Measurements from ENCODE around the gene CHCHD6.

CHCHD6 gene

DNA sequence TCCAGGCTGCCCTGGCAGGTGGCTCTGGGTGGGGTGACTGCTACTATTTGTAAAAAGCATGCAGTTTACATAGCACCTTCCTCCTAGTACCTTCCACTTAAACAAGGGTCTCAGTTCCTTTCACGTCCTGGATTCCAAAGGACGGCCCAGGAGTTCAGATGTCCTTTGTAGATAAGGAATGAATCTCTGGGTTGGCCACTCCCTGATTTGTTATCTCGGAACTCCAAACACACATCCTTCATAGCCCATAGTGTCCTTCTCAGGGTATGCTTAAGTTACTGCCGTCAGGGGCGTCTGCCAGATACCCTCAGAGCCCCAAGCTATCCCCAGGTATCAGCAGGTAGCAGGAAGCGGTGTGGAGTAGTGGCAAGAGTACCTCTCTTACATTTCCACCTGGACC is 177.8 kb downstream of the CHCHD6 start:
- CTCF ChIA-PET = no interaction called here
- DNase-seq (ENCODE audit: extremely low spot score) = no peak
- POLR2A ChIA-PET = no interaction called here
- no peak for TF ChIP-seq NFRKB (IDR thresholded peaks at IDR 0.05)
- TF ChIP-seq SUZ12 (IDR thresholded peaks at IDR 0.05) = no peak
- no peak for TF ChIP-seq FOXK2 (IDR thresholded peaks at IDR 0.05)
- no peak for TF ChIP-seq SP1 (IDR thresholded peaks at IDR 0.05)
- TF ChIP-seq HDGF (IDR thresholded peaks at IDR 0.05; ENCODE audit: borderline replicate concordance) = no peak
- no peak for TF ChIP-seq L3MBTL2 (conservative IDR thresholded peaks at IDR 0.05)
- TF ChIP-seq, protein P1, sequence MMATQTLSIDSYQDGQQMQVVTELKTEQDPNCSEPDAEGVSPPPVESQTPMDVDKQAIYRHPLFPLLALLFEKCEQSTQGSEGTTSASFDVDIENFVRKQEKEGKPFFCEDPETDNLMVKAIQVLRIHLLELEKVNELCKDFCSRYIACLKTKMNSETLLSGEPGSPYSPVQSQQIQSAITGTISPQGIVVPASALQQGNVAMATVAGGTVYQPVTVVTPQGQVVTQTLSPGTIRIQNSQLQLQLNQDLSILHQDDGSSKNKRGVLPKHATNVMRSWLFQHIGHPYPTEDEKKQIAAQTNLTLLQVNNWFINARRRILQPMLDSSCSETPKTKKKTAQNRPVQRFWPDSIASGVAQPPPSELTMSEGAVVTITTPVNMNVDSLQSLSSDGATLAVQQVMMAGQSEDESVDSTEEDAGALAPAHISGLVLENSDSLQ (IDR thresholded peaks at IDR 0.05) = no peak
- TF ChIP-seq ARNT (IDR thresholded peaks at IDR 0.05) = no peak

DNA sequence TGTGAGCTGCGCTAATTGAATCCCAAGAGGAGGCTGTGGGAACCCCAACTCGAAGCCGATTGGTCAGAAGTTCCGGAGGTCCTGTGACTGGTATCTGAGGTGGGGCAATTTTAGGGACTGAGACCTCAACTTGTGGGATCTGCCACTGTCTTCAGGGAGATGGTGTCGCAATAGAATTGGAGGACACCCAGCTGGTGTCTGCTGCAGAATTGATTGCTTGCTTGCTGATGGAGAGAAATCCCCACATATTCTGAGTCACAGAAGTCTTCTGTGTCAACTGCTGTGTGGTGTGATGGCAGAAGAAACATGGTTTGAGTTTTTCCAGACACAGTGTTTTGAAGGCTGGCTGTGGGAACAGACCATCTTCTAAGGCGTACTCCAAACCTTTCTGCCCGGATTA is 179.2 kb downstream of the CHCHD6 start:
- ChIA-PET POLR2A (no interaction called here), CTCF (no interaction called here)
- DNase-seq (ENCODE audit: extremely low spot score) = no peak
- TF ChIP-seq LEF1 (IDR thresholded peaks at IDR 0.05; ENCODE audit: borderline replicate concordance) (no peak), BHLHE40 (IDR thresholded peaks at IDR 0.05; ENCODE audit: borderline replicate concordance) (no peak), NFRKB (IDR thresholded peaks at IDR 0.05) (no peak), ELF4 (IDR thresholded peaks at IDR 0.05) (no peak), TARDBP (IDR thresholded peaks at IDR 0.05) (no peak), ARNT (IDR thresholded peaks at IDR 0.05) (no peak), HDGF (IDR thresholded peaks at IDR 0.05; ENCODE audit: borderline replicate concordance) (no peak)

DNA sequence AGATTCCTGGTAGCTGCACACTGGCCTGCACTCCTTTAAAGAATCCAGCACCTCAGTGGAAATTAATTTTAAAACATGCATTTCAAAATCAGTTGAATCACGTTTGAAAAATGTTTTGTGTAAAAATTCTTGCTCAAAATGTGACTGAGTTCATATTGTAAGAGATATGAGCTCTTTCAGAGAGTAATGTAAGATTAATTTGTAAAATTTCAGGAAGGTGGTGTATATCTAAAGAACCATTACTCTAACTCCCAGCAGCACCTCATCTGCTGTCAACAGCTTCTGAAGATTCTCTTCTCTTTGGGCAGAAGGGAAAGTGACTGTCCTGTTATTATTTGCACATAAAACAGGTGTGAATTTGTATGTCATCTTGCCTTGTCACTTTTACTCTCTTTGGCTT is 181.4 kb downstream of the CHCHD6 start:
- no peak for TF ChIP-seq SP1 (IDR thresholded peaks at IDR 0.05)
- TF ChIP-seq FOXA1 (IDR thresholded peaks at IDR 0.05) = no peak
- no peak for TF ChIP-seq FOXK2 (IDR thresholded peaks at IDR 0.05)
- TF ChIP-seq BHLHE40 (IDR thresholded peaks at IDR 0.05; ENCODE audit: borderline replicate concordance) = no peak
- no peak for TF ChIP-seq ZNF384 (IDR thresholded peaks at IDR 0.05)
- TF ChIP-seq L3MBTL2 (conservative IDR thresholded peaks at IDR 0.05) = no peak
- TF ChIP-seq FOXM1 (IDR thresholded peaks at IDR 0.05; ENCODE audit: borderline replicate concordance) = no peak
- TF ChIP-seq LEF1 (IDR thresholded peaks at IDR 0.05; ENCODE audit: borderline replicate concordance) = no peak
- no peak for TF ChIP-seq HDGF (IDR thresholded peaks at IDR 0.05; ENCODE audit: borderline replicate concordance)
- no peak for TF ChIP-seq TARDBP (IDR thresholded peaks at IDR 0.05)
- TF ChIP-seq NFRKB (IDR thresholded peaks at IDR 0.05) = no peak
- no peak for TF ChIP-seq ELF4 (IDR thresholded peaks at IDR 0.05)
- TF ChIP-seq ARNT (IDR thresholded peaks at IDR 0.05) = no peak
- TF ChIP-seq SUZ12 (IDR thresholded peaks at IDR 0.05) = no peak
- TF ChIP-seq, protein P1 (IDR thresholded peaks at IDR 0.05) = no peak
- DNase-seq (ENCODE audit: extremely low spot score) = no peak
- ChIA-PET CTCF (no interaction called here), POLR2A (no interaction called here)

DNA sequence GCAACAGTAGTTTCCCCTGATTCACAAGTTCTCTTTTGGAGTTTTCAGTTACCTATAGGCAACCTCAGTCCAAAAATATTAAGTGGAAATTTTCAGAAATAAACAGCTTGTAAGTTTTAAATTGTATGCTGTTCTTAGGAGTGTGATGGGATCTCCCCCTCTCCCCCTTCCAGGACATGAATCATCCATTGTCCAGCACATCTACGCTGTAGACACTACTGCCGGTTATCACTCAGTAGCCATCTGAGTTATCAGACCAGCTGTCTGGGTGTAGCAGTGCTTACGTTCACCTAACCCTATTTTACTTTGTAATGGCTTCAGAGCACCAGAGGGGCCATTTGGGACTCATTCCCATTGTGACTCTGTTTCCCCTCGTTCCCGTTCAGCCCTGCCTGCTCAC is 182.2 kb downstream of the CHCHD6 start:
- TF ChIP-seq ZNF384 (IDR thresholded peaks at IDR 0.05) (no peak), TARDBP (IDR thresholded peaks at IDR 0.05) (no peak), FOXA1 (IDR thresholded peaks at IDR 0.05) (no peak), NFRKB (IDR thresholded peaks at IDR 0.05) (no peak), FOXK2 (IDR thresholded peaks at IDR 0.05) (no peak), SP1 (IDR thresholded peaks at IDR 0.05) (no peak), FOXM1 (IDR thresholded peaks at IDR 0.05; ENCODE audit: borderline replicate concordance) (no peak)
- CTCF ChIA-PET = no interaction called here
- POLR2A ChIA-PET = no interaction called here
- no peak for DNase-seq (ENCODE audit: extremely low spot score)

DNA sequence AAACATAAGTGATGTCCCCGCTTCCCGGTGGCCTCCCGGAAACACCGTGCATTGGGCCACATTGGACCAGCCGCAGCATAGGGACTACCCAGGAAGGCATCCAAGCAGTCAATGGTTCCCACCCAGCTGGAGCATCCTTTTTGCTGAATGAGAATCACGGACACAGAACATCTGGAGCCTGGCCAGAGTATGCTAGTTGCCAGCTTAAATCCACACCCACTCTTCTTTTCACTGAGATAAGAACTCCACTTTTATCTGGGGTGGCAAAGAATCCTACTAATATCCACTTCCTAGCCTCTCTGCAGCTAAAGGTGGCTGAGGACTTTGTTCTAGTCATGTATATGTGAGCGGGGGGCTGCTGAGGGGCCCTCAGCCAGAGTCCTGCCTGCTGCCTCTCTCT is 183.6 kb downstream of the CHCHD6 start:
- DNase-seq (ENCODE audit: extremely low spot score) = no peak
- no peak for TF ChIP-seq HDGF (IDR thresholded peaks at IDR 0.05; ENCODE audit: borderline replicate concordance)
- TF ChIP-seq ARNT (IDR thresholded peaks at IDR 0.05) = no peak
- TF ChIP-seq ZNF384 (IDR thresholded peaks at IDR 0.05) = no peak
- TF ChIP-seq, protein P1 (IDR thresholded peaks at IDR 0.05) = no peak
- no peak for TF ChIP-seq ELF4 (IDR thresholded peaks at IDR 0.05)
- no peak for TF ChIP-seq SUZ12 (IDR thresholded peaks at IDR 0.05)
- no peak for TF ChIP-seq L3MBTL2 (conservative IDR thresholded peaks at IDR 0.05)
- TF ChIP-seq SP1 (IDR thresholded peaks at IDR 0.05) = no peak
- TF ChIP-seq FOXM1 (IDR thresholded peaks at IDR 0.05; ENCODE audit: borderline replicate concordance) = no peak
- no peak for TF ChIP-seq CTBP1 (IDR thresholded peaks at IDR 0.05; ENCODE audit: borderline replicate concordance)
- ChIA-PET CTCF (no interaction called here), POLR2A (no interaction called here)

DNA sequence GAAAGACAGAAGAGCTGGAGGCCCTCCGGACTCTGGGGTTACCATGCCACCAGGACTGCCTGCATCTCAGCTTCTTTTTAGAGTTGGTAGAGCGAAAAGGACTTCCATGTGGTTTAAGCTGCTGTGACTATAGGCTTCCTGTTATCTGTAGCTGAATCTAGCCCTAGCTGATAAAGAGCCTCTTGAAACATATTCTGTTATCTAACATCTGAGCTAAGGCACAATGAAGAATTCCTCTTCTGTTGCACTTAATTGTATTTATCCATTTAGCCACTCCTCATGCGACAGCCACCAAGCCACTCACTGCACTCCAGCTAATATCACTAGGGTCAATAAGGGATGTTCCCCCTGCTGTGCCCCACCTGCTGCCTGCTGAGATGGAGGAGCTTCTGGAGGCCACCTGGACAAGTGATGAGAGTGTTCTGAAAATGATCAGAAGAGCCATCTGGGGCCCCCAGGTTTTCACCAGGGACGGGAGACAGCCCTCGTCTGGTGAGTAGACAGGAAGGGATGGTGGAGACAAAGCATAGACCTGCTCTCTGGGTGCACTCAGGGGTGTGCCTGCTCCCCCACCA is 184.2 kb downstream of the CHCHD6 start:
- POLR2A ChIA-PET = no interaction called here
- TF ChIP-seq FOXM1 (IDR thresholded peaks at IDR 0.05; ENCODE audit: borderline replicate concordance) = no peak
- no peak for TF ChIP-seq ELF4 (IDR thresholded peaks at IDR 0.05)
- no peak for TF ChIP-seq ARNT (IDR thresholded peaks at IDR 0.05)
- no peak for TF ChIP-seq BHLHE40 (IDR thresholded peaks at IDR 0.05; ENCODE audit: borderline replicate concordance)
- TF ChIP-seq L3MBTL2 (conservative IDR thresholded peaks at IDR 0.05) = no peak
- no peak for TF ChIP-seq TARDBP (IDR thresholded peaks at IDR 0.05)
- TF ChIP-seq CTBP1 (IDR thresholded peaks at IDR 0.05; ENCODE audit: borderline replicate concordance) = no peak
- no peak for TF ChIP-seq SUZ12 (IDR thresholded peaks at IDR 0.05)
- no peak for TF ChIP-seq ZNF384 (IDR thresholded peaks at IDR 0.05)
- TF ChIP-seq FOXA1 (IDR thresholded peaks at IDR 0.05) = no peak
- TF ChIP-seq, protein P1 (IDR thresholded peaks at IDR 0.05) = no peak
- TF ChIP-seq LEF1 (IDR thresholded peaks at IDR 0.05; ENCODE audit: borderline replicate concordance) = no peak
- no peak for TF ChIP-seq FOXK2 (IDR thresholded peaks at IDR 0.05)
- no peak for TF ChIP-seq SP1 (IDR thresholded peaks at IDR 0.05)
- no peak for TF ChIP-seq HDGF (IDR thresholded peaks at IDR 0.05; ENCODE audit: borderline replicate concordance)
- no peak for TF ChIP-seq NFRKB (IDR thresholded peaks at IDR 0.05)
- CTCF ChIA-PET = no interaction called here
- DNase-seq (ENCODE audit: extremely low spot score) = no peak

All from HEK293T (cell line).